ENCODE measurements around the gene DDX46.

DNA sequence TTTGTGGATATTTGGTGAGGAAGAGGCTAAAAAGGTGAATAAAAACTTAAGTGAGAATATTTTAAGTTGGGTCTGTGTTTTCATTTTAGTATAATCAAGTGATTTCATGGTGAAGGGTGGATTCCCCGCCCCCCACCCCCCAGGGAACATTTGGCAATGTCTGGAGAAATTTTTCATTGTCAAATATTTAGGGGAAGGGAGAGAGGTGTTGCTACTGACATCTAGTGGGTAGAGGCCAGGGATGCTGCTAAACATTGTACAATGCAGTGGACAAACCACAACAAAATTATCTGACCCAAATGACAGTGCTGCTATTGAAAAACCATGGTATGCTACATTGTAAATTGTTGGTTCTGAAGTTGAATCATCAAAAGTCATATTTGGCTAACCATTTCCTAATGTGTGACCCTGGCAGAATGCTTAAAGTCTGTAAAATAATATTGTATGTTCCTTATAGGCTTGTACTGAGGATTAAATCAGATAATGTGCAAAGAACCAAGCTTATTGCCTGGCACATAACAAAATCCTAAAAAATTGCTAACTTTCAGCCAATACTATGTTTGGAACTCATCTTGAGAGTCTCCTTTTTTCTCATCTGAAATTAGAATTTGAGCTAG lies 92.8 kb downstream of the DDX46 start:
- TF ChIP-seq, protein P1, sequence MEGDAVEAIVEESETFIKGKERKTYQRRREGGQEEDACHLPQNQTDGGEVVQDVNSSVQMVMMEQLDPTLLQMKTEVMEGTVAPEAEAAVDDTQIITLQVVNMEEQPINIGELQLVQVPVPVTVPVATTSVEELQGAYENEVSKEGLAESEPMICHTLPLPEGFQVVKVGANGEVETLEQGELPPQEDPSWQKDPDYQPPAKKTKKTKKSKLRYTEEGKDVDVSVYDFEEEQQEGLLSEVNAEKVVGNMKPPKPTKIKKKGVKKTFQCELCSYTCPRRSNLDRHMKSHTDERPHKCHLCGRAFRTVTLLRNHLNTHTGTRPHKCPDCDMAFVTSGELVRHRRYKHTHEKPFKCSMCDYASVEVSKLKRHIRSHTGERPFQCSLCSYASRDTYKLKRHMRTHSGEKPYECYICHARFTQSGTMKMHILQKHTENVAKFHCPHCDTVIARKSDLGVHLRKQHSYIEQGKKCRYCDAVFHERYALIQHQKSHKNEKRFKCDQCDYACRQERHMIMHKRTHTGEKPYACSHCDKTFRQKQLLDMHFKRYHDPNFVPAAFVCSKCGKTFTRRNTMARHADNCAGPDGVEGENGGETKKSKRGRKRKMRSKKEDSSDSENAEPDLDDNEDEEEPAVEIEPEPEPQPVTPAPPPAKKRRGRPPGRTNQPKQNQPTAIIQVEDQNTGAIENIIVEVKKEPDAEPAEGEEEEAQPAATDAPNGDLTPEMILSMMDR (IDR thresholded peaks at IDR 0.05; ENCODE audit: poor library complexity): peak; percentile 41
- no peak for TF ChIP-seq EZH2 (IDR thresholded peaks at IDR 0.05; ENCODE audit: borderline replicate concordance)
